HG03159 (cell line): ENCODE results near the gene MSRB1.

Source experiments
- ATAC-seq: cut with Tn5 transposase; IDR thresholded peaks from one replicate; pipeline ENCODE4 v1.9.1; 2021; ENCODE audit warnings: mild to moderate bottlenecking, moderate library complexity; ENCODE audit not compliant: unreplicated experiment

The MSRB1 gene

DNA sequence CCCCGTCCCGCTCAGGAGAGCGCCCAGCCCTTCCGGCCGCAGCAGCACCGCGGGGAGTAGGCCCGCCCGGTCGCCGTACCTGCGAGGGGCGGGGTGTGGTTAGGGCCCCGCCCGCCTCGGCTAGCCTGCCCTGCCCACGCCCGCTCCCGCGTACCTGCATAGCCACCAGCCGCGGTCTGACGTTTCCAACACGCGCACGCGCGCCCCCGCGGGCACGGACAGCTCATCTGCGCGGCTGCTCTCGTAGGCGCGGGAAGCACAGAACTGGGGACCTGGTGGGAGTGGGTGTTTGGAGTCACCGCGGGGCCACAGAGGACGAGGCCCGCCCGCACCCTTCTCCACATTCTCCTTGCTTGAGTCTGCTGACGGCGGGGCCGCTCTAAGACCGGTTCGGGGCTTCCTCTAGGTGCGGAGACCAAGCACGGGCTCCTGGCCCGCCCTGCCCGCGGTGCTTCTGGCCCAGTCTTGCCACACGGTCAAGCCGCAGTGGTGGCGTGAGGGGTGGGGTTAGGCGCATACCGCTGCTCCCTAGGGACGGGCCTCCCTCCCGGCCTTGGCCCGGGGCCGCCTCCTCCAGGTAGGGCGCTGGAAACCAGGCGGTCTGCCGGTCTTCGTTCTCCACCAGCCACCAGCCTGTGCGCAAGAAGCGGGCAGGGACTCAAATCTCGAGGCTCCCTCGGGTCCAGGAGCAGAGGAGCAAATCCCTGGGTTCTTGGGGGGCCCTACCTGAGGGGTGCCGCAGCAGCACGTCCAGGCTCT, 36.5 kb upstream of the MSRB1 start:
- no peak for ATAC-seq

DNA sequence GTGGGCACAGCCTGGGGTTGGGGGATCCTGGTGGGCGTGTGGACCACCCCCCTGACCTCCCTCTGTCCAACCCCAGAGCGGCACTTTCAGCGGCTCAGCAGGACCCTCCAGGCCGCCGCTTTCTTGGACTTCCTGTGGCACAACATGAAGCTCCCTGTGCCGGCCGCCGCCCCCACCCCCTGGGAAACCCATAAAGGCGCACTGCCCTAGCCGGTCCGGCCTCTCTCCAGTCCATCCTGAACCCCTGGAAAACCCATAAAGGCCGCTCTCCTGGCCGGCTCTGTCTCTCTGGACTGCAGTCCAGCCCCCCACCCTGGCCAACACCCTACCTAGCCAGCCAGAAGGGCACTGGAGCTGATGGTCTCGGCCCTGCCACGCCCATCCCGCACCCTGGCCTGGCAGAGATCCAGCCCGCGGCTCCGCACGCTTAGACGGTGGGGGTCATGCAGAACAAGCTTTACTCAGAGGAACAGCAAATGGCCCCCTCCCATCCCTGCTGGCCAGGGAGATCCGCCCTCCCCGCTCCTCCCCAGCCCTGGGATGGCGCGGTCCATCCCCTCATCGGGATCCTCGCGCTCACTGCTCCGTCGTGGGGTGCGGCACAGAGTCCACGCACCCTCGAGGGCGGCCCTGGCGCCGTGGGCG, 35.6 kb upstream of the MSRB1 start:
- ATAC-seq = no peak

DNA sequence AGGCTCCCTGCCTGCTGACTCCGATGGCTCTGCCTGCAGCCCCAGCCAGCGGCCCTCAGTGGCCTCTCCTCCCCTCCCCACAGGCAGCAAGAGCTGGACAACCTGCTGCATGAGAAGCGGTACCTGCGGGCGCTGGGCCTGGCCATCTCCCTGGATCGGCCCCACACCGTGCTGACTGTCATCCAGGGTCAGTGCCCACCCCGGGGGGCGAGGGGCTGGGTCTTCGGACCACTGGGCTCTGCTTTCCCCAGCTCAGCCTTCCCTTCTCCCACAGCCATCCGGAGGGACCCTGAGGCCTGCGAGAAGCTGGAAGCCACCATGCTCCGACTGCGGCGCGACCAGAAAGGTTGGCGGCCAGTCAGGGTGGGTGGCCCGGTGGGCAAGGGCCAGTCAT, 34.9 kb upstream of the MSRB1 start:
- no peak for ATAC-seq

DNA sequence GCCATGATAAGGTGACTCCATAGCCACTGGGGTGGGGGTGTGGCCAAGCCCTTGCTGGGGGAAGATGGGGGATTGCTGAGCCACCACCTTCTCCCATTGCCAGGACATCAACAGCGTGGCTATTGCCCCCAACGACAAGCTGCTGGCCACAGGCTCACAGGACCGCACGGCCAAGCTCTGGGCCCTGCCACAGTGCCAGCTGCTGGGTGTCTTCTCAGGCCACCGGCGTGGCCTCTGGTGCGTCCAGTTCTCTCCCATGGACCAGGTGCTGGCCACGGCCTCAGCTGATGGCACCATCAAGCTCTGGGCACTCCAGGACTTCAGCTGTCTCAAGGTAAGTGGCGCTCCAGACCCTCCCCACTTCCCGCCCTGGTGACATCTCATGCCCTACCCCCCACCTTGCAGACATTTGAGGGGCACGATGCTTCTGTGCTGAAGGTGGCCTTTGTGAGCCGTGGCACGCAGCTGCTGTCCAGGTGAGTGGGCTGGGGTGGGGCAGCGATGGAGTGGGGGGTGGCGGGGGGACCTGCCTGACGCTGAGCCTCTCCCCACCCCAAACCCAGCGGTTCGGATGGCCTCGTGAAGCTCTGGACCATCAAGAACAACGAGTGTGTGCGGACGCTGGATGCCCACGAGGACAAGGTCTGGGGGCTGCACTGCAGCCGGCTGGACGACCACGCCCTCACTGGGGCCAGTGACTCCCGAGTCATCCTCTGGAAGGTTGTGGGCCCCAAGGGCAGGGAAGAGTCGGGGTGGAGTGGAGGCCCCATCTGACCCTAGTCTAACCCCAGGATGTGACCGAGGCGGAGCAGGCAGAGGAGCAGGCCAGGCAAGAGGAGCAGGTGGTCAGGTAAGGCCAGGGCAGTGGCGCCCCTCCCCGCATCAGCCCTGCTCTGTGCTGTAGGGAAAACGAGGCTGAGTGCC, 34.2 kb upstream of the MSRB1 start:
- ATAC-seq = no peak

- ATAC-seq = no peak
Measured at GRCh38 chr16:1976216-1976520, 33.2 kb upstream of the MSRB1 start.

- no peak for ATAC-seq
Measured at GRCh38 chr16:1975432-1976215, 32.6 kb upstream of the MSRB1 start.

DNA sequence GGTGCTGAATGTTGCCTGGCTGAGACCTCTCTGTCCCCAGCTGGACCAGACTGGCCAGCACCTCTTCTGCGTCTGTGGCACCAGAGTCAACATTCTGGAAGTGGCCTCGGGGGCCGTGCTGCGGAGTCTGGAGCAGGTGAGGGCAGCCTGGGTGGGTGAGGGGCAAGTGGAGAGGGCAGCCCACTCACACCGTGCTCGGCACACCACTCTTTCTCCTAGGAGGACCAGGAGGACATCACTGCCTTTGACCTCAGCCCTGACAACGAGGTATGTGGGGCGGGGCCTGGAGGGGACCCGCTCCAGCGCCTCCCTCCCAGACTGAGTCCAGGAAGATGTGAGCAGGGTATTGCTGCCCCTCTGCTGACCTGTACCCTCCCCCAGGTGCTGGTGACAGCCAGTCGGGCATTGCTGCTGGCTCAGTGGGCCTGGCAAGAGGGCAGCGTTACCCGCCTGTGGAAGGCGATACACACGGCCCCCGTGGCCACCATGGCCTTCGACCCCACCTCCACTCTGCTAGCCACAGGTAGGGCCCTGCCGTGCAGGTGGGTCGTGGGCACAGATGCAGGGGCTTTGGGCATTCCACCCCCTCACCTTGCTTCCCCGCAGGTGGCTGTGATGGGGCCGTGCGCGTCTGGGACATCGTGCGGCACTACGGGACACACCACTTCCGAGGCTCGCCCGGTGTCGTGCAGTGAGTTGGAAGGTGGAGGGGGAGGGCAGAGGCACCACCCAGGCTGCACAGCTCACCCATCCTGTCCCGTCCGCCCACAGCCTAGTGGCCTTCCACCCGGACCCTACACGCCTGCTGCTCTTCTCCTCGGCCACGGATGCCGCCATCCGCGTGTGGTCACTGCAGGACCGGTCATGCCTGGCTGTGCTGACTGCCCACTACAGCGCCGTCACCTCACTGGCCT, 31.4 kb upstream of the MSRB1 start:
- ATAC-seq = no peak

DNA sequence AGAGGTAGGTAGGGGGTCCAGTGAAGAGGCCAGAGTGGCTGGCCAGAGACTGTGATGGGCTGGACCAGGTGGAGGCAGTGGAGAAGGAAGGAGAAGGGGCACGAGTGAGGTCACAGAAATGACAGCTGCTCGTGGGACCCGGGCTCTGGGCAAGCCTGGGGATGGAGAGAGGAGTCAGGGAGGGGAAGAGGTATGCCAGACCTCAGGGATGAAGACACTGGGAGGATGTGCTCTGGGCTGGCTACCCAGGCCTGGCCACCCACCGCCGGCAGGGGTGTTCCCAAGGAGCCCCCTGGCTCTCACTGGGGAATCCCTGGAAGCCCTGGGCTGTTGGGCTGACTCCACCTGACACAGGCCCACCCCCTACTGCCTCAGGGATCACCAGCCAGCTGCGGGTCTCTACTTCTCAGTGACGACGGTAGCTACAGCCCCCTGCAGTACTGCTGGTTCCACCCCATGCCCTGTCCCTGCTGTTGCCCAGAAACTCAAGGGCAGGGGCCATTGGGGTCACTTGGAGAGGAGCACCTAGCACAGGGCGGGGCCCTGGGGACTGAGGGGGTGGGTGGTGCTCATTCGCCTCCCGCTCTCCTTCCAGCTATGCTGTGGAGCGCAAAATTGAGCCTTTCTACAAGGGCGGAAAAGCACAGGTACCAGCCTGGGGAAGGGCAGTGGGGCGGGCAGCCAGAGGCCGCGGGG, 30.6 kb upstream of the MSRB1 start:
- no peak for ATAC-seq

GRCh38 chr16:1972490-1972877, 29.5 kb upstream of the MSRB1 start:
- ATAC-seq = no peak

DNA sequence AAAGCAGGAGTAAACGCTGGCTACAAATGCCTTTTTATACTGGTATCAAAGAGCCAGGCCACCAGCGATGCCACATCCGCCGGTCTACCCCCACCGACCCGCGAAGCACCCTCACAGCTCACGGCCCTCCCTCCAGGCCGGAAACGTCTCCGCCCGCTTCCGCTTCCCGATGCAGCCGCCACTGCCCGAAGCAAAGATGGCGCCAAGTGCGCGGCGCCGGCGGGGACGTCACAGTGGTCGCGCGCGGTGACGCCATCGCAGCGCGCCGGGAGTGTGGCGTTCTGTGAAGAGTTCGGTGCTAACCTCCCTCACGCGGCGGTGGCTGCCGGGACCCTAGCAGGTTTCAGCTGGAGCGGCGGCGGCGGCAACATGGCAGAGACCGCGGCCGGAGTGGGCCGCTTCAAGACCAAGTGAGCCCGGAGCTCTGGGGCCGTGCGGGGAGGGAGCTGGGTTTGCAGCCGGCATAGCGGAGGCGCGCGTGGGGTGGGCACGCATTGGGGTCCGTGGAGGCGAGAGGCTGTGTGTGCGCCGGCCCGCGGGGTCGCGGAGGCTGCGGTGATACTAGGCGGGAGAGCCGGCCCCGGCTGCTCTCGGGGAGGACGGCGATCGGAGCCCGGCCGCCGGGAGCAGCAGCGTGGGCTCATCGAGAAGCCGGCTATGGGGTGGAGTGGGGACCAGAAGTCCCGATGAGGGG, 28.9 kb upstream of the MSRB1 start, which contains the start of gene TBL3:
TBL3 (plus strand) TSS at position 258 of the 694 bp plus-strand sequence; CDS start at position 370, 112 bp downstream.
- peak; percentile 80 for ATAC-seq

- ATAC-seq = no peak
Measured at GRCh38 chr16:1968146-1968953, 25.4 kb upstream of the MSRB1 start.

DNA sequence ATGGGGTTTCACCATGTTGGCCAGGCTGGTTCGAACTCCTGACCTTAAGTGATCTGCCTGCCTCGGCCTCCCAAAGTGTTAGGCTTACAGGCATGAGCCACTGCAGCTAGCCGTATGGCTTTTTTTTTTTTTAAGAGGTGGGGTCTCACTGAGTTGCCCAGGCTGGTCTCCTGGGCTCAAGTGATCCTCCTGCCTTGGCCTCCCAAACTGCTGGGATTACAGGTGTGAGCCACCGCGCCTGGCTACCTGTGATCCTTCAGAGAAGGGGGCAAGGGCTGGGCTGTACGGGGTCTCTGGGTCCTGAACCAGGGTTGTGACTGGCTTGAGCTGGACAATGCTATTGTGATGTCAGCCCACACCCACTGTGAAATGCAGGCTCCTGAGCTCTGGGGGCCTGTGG, 23.5 kb upstream of the MSRB1 start, which contains the start of gene RNF151:
RNF151 (plus strand) TSS at position 397 of the 400 bp plus-strand sequence. CDS start 26 bp downstream, outside the sequence.
- no peak for ATAC-seq

DNA sequence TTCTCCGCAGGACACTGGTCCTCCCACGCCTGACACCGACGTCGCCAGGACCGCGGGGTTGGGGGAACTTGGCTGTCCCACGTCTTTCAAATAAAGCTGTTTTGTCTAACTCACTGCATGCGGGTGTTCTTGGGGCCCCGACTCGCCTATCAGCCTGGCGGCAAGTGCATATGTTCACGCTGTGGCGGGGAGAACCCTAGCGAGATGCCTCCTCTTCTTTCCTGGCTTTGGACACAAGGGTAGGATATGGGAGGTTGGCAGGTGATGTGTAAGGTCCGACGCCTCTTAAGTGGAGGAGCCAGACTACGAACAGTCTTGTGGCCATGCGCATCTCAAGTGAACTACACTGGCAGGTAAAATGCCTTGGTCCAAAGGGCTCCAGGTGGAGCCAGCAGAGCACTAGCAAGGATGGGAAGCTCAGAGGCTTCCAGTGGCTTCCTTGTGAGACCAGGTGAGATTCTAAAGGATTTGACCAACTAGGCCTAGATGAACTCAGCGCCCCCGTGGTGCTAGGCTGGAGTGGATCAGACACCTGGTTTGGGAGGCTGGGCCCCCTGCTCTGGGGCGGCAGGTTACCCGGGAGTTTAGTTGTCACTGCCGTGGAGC, 22.5 kb upstream of the MSRB1 start:
- ATAC-seq = peak; percentile 2

DNA sequence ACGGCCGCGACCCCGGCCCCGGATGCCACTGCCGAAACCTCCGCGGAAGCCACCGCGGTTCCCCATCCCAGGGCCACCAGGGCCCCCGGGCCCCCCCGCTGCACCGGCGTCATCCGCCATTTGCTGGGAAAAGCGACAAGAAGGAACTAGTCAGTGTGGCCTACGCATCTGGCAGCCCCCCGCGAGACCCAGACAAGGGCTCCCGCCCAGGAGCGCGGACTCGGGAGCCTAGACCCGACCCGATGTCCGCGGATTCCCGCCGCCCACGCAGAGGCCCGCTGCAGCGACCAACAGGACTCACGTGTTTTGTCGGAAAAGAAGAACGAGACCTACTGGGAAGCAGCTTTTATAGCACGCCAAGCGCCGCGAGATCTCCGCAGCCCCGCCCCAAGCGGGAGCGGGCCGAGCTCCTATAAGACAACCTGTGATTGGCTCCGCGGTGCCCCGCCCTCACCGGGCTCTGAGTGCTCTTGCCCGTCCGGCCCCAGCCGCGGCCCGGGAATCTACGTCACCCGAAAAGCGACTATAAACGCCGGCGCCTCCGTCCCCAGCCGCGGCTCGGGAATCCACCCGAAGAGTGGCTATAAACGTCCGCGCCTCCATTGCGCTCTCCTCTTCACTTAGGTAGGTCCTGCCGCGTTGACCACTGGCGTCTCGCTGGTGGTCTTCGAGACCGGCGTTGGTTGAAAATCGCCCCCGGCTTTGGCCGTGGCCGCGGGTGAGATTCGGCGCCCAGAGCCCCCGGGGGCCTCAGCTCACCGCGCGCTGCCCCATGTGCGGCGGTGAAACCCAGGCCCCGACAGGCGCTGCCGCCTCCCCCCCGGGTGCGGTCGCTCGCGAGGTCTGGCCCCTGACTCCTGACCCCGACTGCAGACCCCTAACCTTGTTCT, 21.8 kb upstream of the MSRB1 start, which contains the start of gene RPS2:
RPS2 (minus strand) TSS at position 321 of the 890 bp plus-strand sequence; CDS start at position 120, 201 bp downstream.
- peak; percentile 75 for ATAC-seq

GRCh38 chr16:1963806-1964505, 21.0 kb upstream of the MSRB1 start:
- no peak for ATAC-seq
